OCI-LY7 (cell line): Measurements from ENCODE around the gene DENND1B. TPM values are rescaled to one million over a fixed set of nuclear protein-coding genes. Genes with fewer than 3 reads are reported as not detected.

Source experiments
- BruUV-seq: library from RNA; stranded (reverse); fragments of 400-500 nt; replicated peaks from 2 replicates; lab custom pipeline; 2021; lab: Mats Ljungman, UMichigan
- CTCF ChIA-PET: fragments of 300-600 bp; sonication (Branson Sonifier 250); formaldehyde crosslinking; loops from one replicate; lab custom pipeline; 2022; ENCODE audit warnings: antibody characterized with exemption; ENCODE audit not compliant: unreplicated experiment; lab: Charles Lee
- POLR2A ChIA-PET: fragments of 300-600 bp; sonication (Branson Sonifier 250); formaldehyde crosslinking; loops from one replicate; lab custom pipeline; 2022; ENCODE audit warnings: antibody characterized with exemption; lab: Charles Lee
- DNase-seq: peaks from one replicate; pipeline ENCODE4 v3.0.0-alpha.2; 2015; ENCODE audit warnings: low spot score
- H2AFZ ChIP-seq: fragments of 200-600 bp; sonication (generic), shearing (Covaris generic); 2 replicates; pipeline ENCODE4 v1.6.1; 2014; ENCODE audit warnings: mild to moderate bottlenecking, antibody characterized with exemption, low read length, moderate library complexity
- H3K27ac ChIP-seq: fragments of 200-600 bp; sonication (generic); 2 replicates; pipeline ENCODE4 v1.5.1; 2014; ENCODE audit warnings: mixed run types, low read depth, mild to moderate bottlenecking, moderate library complexity, low read length, inconsistent platforms; ENCODE audit not compliant: poor library complexity, severe bottlenecking
- H3K36me3 ChIP-seq: fragments of 200-600 bp; sonication (generic); 2 replicates; pipeline ENCODE4 v1.6.1; 2014; ENCODE audit warnings: mild to moderate bottlenecking, antibody characterized with exemption, low read length, moderate library complexity, mixed read lengths; ENCODE audit not compliant: insufficient read depth
- H3K4me1 ChIP-seq: fragments of 200-600 bp; sonication (generic); 2 replicates; pipeline ENCODE4 v1.5.1; 2014; ENCODE audit warnings: mild to moderate bottlenecking, low read length; ENCODE audit not compliant: insufficient read depth, poor library complexity, severe bottlenecking
- H3K4me2 ChIP-seq: fragments of 200-600 bp; sonication (generic); 2 replicates; pipeline ENCODE4 v1.6.1; 2014; ENCODE audit warnings: mild to moderate bottlenecking, low read length
- H3K4me3 ChIP-seq: fragments of 200-600 bp; sonication (generic); 2 replicates; pipeline ENCODE4 v1.5.1; 2014; ENCODE audit warnings: mild to moderate bottlenecking, low read depth, low read length; ENCODE audit not compliant: poor library complexity, severe bottlenecking
- H3K79me2 ChIP-seq: fragments of 200-600 bp; sonication (generic); 2 replicates; pipeline ENCODE4 v1.6.1; 2016; ENCODE audit warnings: low read depth, mild to moderate bottlenecking, low read length, moderate library complexity, mixed read lengths; ENCODE audit not compliant: insufficient read depth
- H3K9me2 ChIP-seq: fragments of 200-600 bp; sonication (generic); 2 replicates; pipeline ENCODE4 v1.6.1; 2016; ENCODE audit warnings: mild to moderate bottlenecking, low read length, mixed read lengths; ENCODE audit not compliant: insufficient read depth
- H3K9me3 ChIP-seq: fragments of 200-600 bp; sonication (generic); 2 replicates; pipeline ENCODE4 v1.6.1; 2014; ENCODE audit warnings: mild to moderate bottlenecking, mixed run types, low read length, mixed read lengths
- H4K20me1 ChIP-seq: fragments of 200-600 bp; sonication (generic); 2 replicates; pipeline ENCODE4 v1.6.1; 2014; ENCODE audit warnings: mild to moderate bottlenecking, antibody characterized with exemption, low read length, moderate library complexity, mixed read lengths; ENCODE audit not compliant: insufficient read depth
- EZH2phosphoT487 ChIP-seq: fragments of 200-600 bp; sonication (generic); IDR thresholded peaks from 2 replicates; pipeline ENCODE4 v1.6.1; 2018; ENCODE audit warnings: low read depth, borderline replicate concordance, mild to moderate bottlenecking, mixed run types, antibody characterized with exemption, low read length, moderate library complexity, mixed read lengths
- intact Hi-C: fragments of 100-400 bp; cut with micrococcal nuclease; formaldehyde crosslinking; loops from one replicate; pipeline ENCODE4 v1.10.0; 2022; ENCODE audit not compliant: unreplicated experiment
- total RNA-seq, 2 experiments: library from RNA; depleted of rRNA in 1 of 2; stranded (reverse); fragments of >200 nt in 1 of 2; shearing (Covaris generic) in 1 of 2; gene quantifications; 2 replicates each; pipeline ENCODE4 v1.2.3, GENCODE V29; 2014 to 2022
- TF ChIP-seq, protein P1 (sequence below): fragments of 200-600 bp; sonication (generic); conservative IDR thresholded peaks from 2 replicates; pipeline ENCODE4 v1.5.1; 2014; ENCODE audit warnings: mild to moderate bottlenecking, antibody characterized with exemption, low read length, moderate library complexity, mixed read lengths

Gene DENND1B
- total RNA-seq, 2 experiments from 2014 or later: 17.4 to 43.0 TPM

DNA sequence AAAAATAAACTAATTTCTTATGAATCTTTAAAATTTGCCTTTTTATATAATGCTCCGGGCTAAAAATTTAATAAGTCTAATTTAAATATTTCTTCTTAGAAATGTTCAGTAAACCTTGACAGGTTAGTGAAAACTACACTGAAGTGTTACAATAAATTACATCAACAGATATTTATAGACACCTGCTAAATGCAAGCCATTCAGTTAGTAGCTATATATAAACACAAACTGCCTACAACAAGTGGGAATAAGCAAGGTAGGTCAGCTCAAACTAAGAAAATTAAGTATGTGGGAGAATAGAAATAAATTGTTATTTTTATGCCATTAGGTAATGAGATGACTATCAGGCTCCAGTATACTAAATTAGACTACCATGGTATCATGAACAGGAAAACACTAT is 215.6 kb downstream of the DENND1B start:
- no peak overlapping the region for H3K27ac ChIP-seq
- H3K79me2 ChIP-seq: no peaks in the 10 kb centered on the region
- no peaks in the 10 kb centered on the region for H3K9me3 ChIP-seq
- ChIA-PET POLR2A (interaction anchor here (0.6 kb wide), 1 partner anchor 1136 kb away, joined by 4 read pairs; no protein-coding TSS in a partner anchor), CTCF (no interaction called here)
- no peaks in the 10 kb centered on the region for H3K9me2 ChIP-seq
- DNase-seq: no peak
- no peak overlapping the region for H3K4me2 ChIP-seq
- no peak overlapping the region for H2AFZ ChIP-seq
- no peaks in the 10 kb centered on the region for H3K4me1 ChIP-seq
- TF ChIP-seq, protein P1, sequence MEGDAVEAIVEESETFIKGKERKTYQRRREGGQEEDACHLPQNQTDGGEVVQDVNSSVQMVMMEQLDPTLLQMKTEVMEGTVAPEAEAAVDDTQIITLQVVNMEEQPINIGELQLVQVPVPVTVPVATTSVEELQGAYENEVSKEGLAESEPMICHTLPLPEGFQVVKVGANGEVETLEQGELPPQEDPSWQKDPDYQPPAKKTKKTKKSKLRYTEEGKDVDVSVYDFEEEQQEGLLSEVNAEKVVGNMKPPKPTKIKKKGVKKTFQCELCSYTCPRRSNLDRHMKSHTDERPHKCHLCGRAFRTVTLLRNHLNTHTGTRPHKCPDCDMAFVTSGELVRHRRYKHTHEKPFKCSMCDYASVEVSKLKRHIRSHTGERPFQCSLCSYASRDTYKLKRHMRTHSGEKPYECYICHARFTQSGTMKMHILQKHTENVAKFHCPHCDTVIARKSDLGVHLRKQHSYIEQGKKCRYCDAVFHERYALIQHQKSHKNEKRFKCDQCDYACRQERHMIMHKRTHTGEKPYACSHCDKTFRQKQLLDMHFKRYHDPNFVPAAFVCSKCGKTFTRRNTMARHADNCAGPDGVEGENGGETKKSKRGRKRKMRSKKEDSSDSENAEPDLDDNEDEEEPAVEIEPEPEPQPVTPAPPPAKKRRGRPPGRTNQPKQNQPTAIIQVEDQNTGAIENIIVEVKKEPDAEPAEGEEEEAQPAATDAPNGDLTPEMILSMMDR: no peak
- H3K36me3 ChIP-seq: no peaks in the 10 kb centered on the region
- H3K4me3 ChIP-seq: no peak overlapping the region
- no TSS peak for BruUV-seq
- intact Hi-C loops: no loop called here
- no peaks in the 10 kb centered on the region for H4K20me1 ChIP-seq

DNA sequence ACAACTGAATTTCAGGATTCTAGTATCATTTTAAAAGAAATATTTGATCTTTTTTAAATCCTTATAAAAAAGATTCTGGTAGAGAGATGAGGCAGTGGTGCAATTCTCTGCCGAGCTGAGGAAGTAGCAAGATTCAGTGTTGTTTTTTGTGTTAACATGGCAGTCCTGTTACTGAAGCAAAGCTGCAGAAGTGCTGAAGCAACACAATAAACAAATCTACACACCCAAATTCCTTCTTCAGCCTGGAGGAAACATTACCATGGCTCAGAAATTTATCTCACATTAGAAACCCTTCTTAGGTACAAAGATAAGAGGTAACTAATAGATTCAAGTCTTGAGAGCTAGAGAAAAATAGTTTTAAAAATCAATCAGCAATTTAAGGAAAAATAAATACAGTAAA is 216.0 kb downstream of the DENND1B start:
- TF ChIP-seq, protein P1: no peak
- TF ChIP-seq EZH2phosphoT487: no peak
- no peaks in the 10 kb centered on the region for H3K36me3 ChIP-seq
- CTCF ChIA-PET: no interaction called here
- H4K20me1 ChIP-seq: no peaks in the 10 kb centered on the region
- BruUV-seq: no TSS peak
- H3K4me1 ChIP-seq: no peaks in the 10 kb centered on the region
- no peak overlapping the region for H3K4me2 ChIP-seq
- POLR2A ChIA-PET: interaction anchor here (0.6 to 1.1 kb wide), 2 partner anchors 26 to 1136 kb away, joined by 4 read pairs; no protein-coding TSS in a partner anchor
- intact Hi-C loops: no loop called here
- no peaks in the 10 kb centered on the region for H3K9me2 ChIP-seq
- no peaks in the 10 kb centered on the region for H3K9me3 ChIP-seq
- no peak overlapping the region for H3K27ac ChIP-seq
- H3K79me2 ChIP-seq: no peaks in the 10 kb centered on the region
- DNase-seq: no peak
- H3K4me3 ChIP-seq: no peak overlapping the region
- H2AFZ ChIP-seq: no peak overlapping the region

DNA sequence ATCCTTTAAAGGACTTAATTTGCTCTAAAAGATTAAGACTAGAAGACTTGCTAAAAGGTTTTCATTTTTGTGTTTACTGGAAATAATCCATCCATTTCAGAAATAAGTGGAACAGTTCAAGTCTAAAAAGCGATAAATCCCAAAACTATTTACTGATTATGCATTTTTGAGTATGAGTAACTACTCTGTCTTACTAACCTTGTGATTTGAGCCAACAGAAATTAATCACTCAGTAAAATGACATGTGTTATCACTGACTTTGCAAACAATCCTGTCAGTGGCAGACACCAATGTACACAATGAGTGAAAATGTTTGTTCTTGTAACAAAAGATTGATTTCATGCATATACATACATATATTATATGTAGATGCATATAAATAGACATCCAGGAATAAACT is 218.0 kb downstream of the DENND1B start:
- Histone ChIP-seq H3K9me2 (no peaks in the 10 kb centered on the region), H2AFZ (no peak overlapping the region), H3K4me3 (no peak overlapping the region), H3K9me3 (no peaks in the 10 kb centered on the region), H3K4me2 (no peak overlapping the region), H4K20me1 (no peaks in the 10 kb centered on the region), H3K4me1 (no peaks in the 10 kb centered on the region), H3K27ac (no peak overlapping the region), H3K36me3 (no peaks in the 10 kb centered on the region), H3K79me2 (no peaks in the 10 kb centered on the region)
- ChIA-PET POLR2A (interaction anchor here (0.7 to 1.2 kb wide), 3 partner anchors 20 to 1032 kb away, joined by 3 to 4 read pairs (median 3); no protein-coding TSS in a partner anchor), CTCF (no interaction called here)
- BruUV-seq: no TSS peak
- TF ChIP-seq, protein P1: no peak
- no peak for TF ChIP-seq EZH2phosphoT487
- no peak for DNase-seq
- intact Hi-C loops: no loop called here
